Large intestine (tissue), 3 donors: Measurements from ENCODE around the gene KPRP. TPM values are rescaled to one million over a fixed set of nuclear protein-coding genes. Genes with fewer than 3 reads are reported as not detected.

Source experiments
- DNase-seq, 2 donors: peaks; one replicate each; pipeline versions ENCODE4 v3.0.0 to v3.0.0-alpha.2; 2013
- H3K27ac ChIP-seq: one replicate; pipeline ENCODE4 v1.5.1; 2013; ENCODE audit warnings: low read length
- H3K27me3 ChIP-seq: 2 replicates; pipeline ENCODE4 v1.6.1; 2013; ENCODE audit warnings: low read length; ENCODE audit not compliant: control insufficient read depth, insufficient read depth
- H3K36me3 ChIP-seq: 2 replicates; pipeline ENCODE4 v1.6.1; 2013; ENCODE audit warnings: low read length; ENCODE audit not compliant: control insufficient read depth, insufficient read depth
- H3K4me1 ChIP-seq: one replicate; pipeline ENCODE4 v1.6.1; 2013; ENCODE audit warnings: low read length; ENCODE audit not compliant: control insufficient read depth, insufficient read depth
- H3K4me3 ChIP-seq: one replicate; pipeline ENCODE4 v1.5.1; 2013; ENCODE audit warnings: low read length
- H3K9me3 ChIP-seq: one replicate; pipeline ENCODE4 v1.6.1; 2013; ENCODE audit warnings: mild to moderate bottlenecking, low read depth, low read length, moderate library complexity; ENCODE audit not compliant: control insufficient read depth
- WGBS: methylation state at CpG from one replicate; pipeline ENCODE4 v1.1.5; 2013; ENCODE audit warnings: low lambda C conversion rate; ENCODE audit not compliant: insufficient coverage; 5-methylcytosine and 5-hydroxymethylcytosine counted together
- polyA plus RNA-seq: library from polyadenylated mRNA; unstranded; fragments of 120-200 nt; gene quantifications from one replicate; pipeline ENCODE4 v1.2.1, GENCODE V29; 2013

KPRP gene
- polyA plus RNA-seq, 1 donor, result not detected

DNA sequence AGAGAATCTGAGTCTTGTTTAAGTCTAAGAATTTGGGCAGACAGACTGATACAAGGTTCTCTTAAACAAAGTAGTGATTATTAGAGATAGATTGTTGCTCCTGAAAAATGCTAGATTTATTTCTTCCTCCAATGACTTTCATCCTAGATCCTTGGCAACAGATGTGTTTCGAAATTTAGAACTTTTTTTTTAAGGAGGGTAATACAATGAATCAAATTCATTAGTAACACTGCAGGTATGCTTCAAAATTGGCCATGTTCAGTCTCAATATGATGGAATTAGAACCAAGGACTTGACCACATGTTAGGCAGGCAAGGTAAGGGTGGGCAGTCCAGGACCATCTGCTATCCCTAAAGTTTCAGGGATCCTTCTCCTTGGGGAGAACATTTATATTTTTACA lies 12.6 kb downstream of the KPRP start:
- Histone ChIP-seq H3K36me3 (no peaks in the 10 kb centered on the region), H3K27ac (no peak overlapping the region), H3K4me3 (no peak overlapping the region), H3K27me3 (no peaks in the 10 kb centered on the region), H3K4me1 (no peaks in the 10 kb centered on the region), H3K9me3 (no peaks in the 10 kb centered on the region)
- WGBS, result no CpG with 5 or more reads among the region's 1 CpG
- DNase-seq, result no peak

DNA sequence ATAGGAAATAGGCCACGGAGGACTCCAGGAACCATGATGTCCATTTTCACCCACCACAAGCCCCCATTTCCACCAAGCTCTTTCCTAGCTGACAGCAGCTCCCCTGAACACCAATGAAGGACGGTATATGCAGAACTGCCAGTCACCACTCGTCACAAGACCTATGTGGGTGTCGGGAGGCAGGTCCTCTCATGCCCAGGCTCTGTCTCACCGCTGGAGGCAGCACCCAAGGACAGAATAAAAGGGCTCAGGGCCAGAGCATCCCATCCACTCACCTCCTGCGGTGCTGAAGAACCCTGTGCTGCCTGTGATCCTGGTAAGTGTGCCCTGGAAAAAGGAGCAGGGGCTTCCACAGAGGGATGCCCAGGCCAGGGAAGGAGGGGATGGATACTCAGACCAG lies 17.1 kb downstream of the KPRP start, which contains the start of gene LCE1F:
TSS of gene LCE1F (plus strand) at position 266 of the 400 bp plus-strand sequence. CDS start 1,232 bp downstream, outside the sequence.
- no peaks in the 10 kb centered on the region for H3K9me3 ChIP-seq
- no peak for DNase-seq
- no peaks in the 10 kb centered on the region for H3K4me1 ChIP-seq
- H3K27ac ChIP-seq, result no peak within 1 kb of the TSS
- 80% methylated on average over 1 of the region's 6 CpGs for WGBS
- H3K4me3 ChIP-seq, result no peak within 1 kb of the TSS
- no peaks in the 10 kb centered on the region for H3K27me3 ChIP-seq
- no peaks in the 10 kb centered on the region for H3K36me3 ChIP-seq

DNA sequence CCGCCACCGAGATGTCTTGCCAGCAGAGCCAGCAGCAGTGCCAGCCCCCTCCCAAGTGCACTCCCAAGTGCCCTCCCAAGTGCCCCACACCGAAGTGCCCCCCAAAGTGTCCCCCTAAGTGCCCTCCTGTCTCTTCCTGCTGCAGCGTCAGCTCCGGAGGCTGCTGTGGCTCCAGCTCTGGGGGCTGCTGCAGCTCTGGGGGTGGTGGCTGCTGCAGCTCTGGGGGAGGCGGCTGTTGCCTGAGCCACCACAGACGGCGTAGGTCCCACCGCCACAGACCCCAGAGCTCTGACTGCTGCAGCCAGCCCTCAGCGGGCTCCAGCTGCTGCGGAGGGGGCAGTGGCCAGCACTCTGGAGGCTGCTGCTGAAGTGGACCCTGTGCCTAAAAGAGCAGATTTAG lies 18.5 kb downstream of the KPRP start:
- H3K4me1 ChIP-seq, result no peaks in the 10 kb centered on the region

DNA sequence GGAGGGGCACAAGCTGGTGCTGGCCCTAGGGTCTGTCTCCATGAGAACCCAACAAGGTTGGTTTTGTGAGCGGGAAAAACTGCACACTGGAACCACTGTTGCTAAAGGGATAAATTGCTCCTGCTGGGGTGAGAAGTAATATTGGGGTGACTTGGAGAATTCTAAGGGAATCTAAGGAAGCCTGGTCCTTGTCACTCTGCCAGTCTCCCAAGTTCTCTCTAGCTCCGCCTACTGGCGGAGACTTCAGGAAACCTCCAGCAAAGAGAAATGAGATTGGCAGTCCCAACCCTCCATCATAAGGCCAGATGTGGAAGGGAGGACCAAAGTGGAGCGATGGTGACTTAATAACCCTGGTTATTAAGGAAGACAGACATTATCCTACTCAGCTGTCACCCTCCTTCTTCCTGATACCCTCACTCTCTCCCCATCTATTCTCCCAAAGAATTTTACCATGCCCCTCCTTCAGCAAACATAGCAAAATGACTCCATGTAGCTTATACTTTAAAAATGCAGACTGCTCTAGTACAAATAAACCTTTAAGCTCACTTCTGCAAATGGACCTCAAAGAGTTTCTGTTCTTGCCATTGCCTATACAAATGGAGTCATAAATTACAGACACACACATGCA lies 19.8 kb downstream of the KPRP start:
- no peaks in the 10 kb centered on the region for H3K27me3 ChIP-seq
- no peaks in the 10 kb centered on the region for H3K9me3 ChIP-seq
- H3K36me3 ChIP-seq, result no peaks in the 10 kb centered on the region
- DNase-seq, result no peak
- no peaks in the 10 kb centered on the region for H3K4me1 ChIP-seq
- H3K4me3 ChIP-seq, result no peak overlapping the region
- no CpG with 5 or more reads among the region's 4 CpGs for WGBS
- H3K27ac ChIP-seq, result no peak overlapping the region

More for the DNA sequence above, 18.5 kb downstream of the KPRP start:
- Histone ChIP-seq H3K9me3 (no peaks in the 10 kb centered on the region), H3K27ac (no peak overlapping the region), H3K4me3 (no peak overlapping the region), H3K27me3 (no peaks in the 10 kb centered on the region), H3K36me3 (no peaks in the 10 kb centered on the region)
- no peak for DNase-seq
- no CpG with 5 or more reads among the region's 11 CpGs for WGBS

DNA sequence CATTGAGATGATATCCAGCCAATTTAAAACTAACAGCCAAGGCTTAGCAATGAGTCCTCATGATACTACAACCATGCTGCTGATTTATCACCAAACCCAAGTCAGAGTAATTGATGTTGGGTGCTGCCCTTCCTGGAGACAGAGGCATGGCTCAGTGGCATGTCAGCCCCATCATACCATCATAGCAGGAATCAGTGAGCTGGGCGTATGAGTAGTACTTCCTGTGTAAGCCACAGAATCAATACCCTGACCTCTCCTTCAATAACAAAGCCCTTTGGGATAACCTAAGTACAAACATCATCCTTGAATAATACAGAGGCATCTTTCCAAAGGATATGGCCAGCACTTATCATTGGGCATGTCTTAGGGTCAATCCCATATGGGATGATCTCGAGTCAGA lies 25.3 kb downstream of the KPRP start:
- Histone ChIP-seq H3K27ac (no peak overlapping the region), H3K4me3 (no peak overlapping the region), H3K9me3 (no peaks in the 10 kb centered on the region), H3K36me3 (no peaks in the 10 kb centered on the region), H3K4me1 (no peaks in the 10 kb centered on the region), H3K27me3 (peaks cover 2% of the 10 kb centered on the region)
- WGBS, result no CpG with 5 or more reads among the region's 2 CpGs
- DNase-seq, result no peak

DNA sequence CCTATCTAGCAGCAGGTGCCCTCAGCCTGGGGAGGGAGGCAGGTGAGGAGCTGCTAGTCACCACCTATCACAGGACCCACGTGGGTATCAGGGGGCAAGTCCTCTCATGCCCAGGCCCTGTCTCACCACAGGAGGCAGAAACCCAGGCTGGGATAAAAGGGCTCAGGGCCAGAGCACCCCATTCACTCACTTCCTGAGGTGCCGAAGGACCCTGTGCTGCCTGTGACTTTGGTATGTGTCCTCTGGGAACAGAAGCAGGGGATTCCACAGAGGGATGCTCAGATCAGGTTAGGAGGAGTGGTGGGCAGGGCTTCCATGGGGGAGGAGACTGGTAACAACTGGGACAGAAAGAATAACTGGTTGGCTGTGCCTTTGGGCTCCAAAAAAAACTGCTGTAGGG lies 28.3 kb downstream of the KPRP start, which contains the start of gene LCE1E:
TSS of gene LCE1E (plus strand) at position 181 of the 400 bp plus-strand sequence. CDS start 1,043 bp downstream, outside the sequence.
- WGBS, result no CpG with 5 or more reads among the region's 2 CpGs
- H3K9me3 ChIP-seq, result no peaks in the 10 kb centered on the region
- no peak within 1 kb of the TSS for H3K4me3 ChIP-seq
- peaks cover 2% of the 10 kb centered on the region for H3K27me3 ChIP-seq
- no peaks in the 10 kb centered on the region for H3K4me1 ChIP-seq
- H3K36me3 ChIP-seq, result no peaks in the 10 kb centered on the region
- no peak within 1 kb of the TSS for H3K27ac ChIP-seq
- no peak for DNase-seq

DNA sequence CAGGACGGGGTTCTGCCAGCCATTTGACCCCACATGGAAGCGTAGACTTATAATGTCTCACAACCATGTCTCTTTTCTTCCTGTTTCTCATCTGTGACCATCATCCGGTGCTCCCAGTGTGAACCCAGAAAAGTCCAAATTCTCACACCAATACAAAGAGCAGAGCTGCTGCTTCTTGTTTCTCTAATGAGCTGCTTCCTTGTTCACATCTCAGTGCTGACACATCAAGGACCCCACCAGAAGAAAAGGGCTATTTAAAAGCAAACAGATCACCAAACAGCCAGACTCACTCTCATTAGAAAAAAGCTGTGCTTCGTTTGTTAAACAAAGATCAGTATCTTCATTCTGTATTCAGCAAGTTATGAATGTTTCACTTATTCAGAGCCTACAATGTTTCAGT lies 37.9 kb downstream of the KPRP start:
- H3K36me3 ChIP-seq, result no peaks in the 10 kb centered on the region
- no peaks in the 10 kb centered on the region for H3K27me3 ChIP-seq
- H3K27ac ChIP-seq, result no peak overlapping the region
- H3K9me3 ChIP-seq, result no peaks in the 10 kb centered on the region
- no peaks in the 10 kb centered on the region for H3K4me1 ChIP-seq
- no peak overlapping the region for H3K4me3 ChIP-seq
- no peak for DNase-seq
- WGBS, result no CpG with 5 or more reads among the region's 4 CpGs

DNA sequence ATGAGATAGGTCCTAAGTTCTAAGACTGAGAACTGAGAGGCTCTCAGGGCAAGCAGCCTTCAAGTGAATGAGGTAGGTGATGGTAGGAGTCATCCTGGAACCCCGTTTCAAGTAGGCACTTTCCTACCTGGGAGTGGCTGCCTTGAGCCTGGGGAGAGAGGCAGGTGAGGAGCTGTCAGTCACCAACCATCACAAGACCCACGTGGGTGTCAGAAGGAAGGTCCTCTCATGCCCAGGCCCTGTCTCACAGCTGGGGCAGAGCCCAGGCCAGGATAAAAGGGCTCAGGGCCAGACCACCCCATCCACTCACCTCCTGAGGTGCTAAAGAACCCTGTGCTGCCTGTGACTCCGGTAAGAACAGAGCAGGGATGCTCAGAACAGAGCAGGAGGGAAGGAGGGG lies 38.6 kb downstream of the KPRP start, which contains the start of gene LCE1D:
TSS of gene LCE1D (plus strand) at position 301 of the 400 bp plus-strand sequence. CDS start 1,074 bp downstream, outside the sequence.
- no peaks in the 10 kb centered on the region for H3K4me1 ChIP-seq
- H3K27ac ChIP-seq, result no peak within 1 kb of the TSS
- no CpG with 5 or more reads among the region's 3 CpGs for WGBS
- H3K9me3 ChIP-seq, result no peaks in the 10 kb centered on the region
- no peak for DNase-seq
- H3K27me3 ChIP-seq, result no peaks in the 10 kb centered on the region
- no peak within 1 kb of the TSS for H3K4me3 ChIP-seq
- H3K36me3 ChIP-seq, result no peaks in the 10 kb centered on the region

DNA sequence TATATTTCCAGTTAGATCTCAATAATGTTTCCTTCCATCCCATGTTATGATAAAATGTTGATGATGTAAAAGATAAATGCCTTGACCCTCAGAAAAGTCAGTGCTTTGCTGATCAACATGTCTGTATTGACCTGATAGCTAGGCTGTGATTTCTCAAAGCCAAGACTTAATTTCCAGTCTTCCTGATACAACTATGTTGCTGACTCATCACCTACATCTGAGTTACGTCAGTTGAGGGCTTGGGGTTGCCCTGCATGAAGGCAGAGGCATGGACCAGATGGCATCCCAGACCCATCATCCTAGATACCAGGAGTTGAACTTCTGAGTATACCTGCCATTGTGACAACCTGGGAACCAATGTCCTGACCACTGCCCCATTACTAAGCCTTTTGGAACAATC lies 43.5 kb downstream of the KPRP start:
- Histone ChIP-seq H3K4me1 (no peaks in the 10 kb centered on the region), H3K4me3 (no peak overlapping the region), H3K9me3 (no peaks in the 10 kb centered on the region), H3K36me3 (no peaks in the 10 kb centered on the region), H3K27me3 (no peaks in the 10 kb centered on the region), H3K27ac (no peak overlapping the region)
- DNase-seq, result no peak
- no CpG with 5 or more reads among the region's 1 CpG for WGBS

DNA sequence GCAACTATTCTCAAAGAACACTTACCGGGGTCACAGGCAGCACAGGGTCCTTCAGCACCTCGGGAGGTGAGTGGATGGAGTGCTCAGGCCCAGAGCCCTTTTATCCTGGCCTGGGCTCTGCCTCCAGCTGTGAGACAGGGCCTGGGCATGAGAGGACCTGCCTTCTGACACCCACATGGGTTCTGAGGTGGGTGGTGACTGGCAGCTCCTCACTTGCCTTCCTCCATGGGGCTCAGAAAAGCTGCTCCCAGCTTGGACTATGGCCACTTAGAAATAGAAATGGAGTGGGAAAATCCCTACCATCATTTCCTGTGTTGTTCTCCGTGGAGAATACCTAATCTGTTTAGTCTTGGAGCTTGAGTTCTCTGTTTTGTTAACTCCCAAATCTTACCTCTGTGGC lies 48.8 kb downstream of the KPRP start, which contains the start of gene LCE1C:
TSS of gene LCE1C (minus strand) at position 76 of the 400 bp plus-strand sequence. CDS start 1,173 bp downstream, outside the sequence.
- H3K9me3 ChIP-seq, result no peaks in the 10 kb centered on the region
- H3K4me3 ChIP-seq, result no peak within 1 kb of the TSS
- 20% methylated on average over 1 of the region's 3 CpGs for WGBS
- H3K27me3 ChIP-seq, result no peaks in the 10 kb centered on the region
- no peaks in the 10 kb centered on the region for H3K36me3 ChIP-seq
- DNase-seq, result no peak
- H3K27ac ChIP-seq, result no peak within 1 kb of the TSS
- no peaks in the 10 kb centered on the region for H3K4me1 ChIP-seq

DNA sequence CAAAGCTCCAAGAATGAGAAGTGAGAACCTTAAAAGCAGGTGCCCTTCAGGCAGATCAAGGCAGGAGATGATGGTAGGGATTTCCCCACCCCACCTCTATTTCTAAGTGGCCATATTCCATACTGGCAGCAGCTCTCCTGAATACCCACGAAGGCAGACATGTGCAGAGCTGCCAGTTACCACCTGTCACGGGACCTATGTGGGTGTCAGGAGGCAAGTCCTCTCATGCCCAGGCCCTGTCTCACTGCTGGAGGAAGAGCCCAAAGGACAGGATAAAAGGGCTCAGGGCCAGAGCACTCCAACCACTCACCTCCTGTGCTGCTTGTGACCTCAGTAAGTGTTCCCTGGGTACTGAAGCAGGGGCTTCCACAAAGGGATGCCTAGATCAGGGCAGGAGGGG lies 53.2 kb downstream of the KPRP start:
- WGBS, result no CpG with 5 or more reads among the region's 2 CpGs
- Histone ChIP-seq H3K27ac (no peak overlapping the region), H3K36me3 (no peaks in the 10 kb centered on the region), H3K27me3 (no peaks in the 10 kb centered on the region), H3K4me1 (no peaks in the 10 kb centered on the region), H3K9me3 (no peaks in the 10 kb centered on the region), H3K4me3 (no peak overlapping the region)
- DNase-seq, result no peak
